GM19023 (cell line): ENCODE data around the gene KCTD8.
"Not testable (repeated sequence)": the region's sequence is repeated elsewhere in the genome, so short reads cannot be mapped to it uniquely, and the experiment has no call there.

Source experiments
- ATAC-seq: cut with Tn5 transposase; IDR thresholded peaks from one replicate; pipeline ENCODE4 v1.9.1; 2021; ENCODE audit warnings: mild to moderate bottlenecking, moderate library complexity; ENCODE audit not compliant: unreplicated experiment

The KCTD8 gene

GRCh38 chr4:44342800-44343199 is 105.8 kb downstream of the KCTD8 start:
- no peak for ATAC-seq

GRCh38 chr4:44326741-44327140 is 121.9 kb downstream of the KCTD8 start:
- no peak for ATAC-seq

- no peak for ATAC-seq
Measured at GRCh38 chr4:44320833-44321232, 127.8 kb downstream of the KCTD8 start.

- no peak for ATAC-seq
Measured at GRCh38 chr4:44319129-44319528, 129.5 kb downstream of the KCTD8 start.

- ATAC-seq: no peak
Measured at GRCh38 chr4:44313702-44314101, 134.9 kb downstream of the KCTD8 start.

- no peak for ATAC-seq
Measured at GRCh38 chr4:44287505-44287904, 161.1 kb downstream of the KCTD8 start.

- ATAC-seq: no peak
Measured at GRCh38 chr4:44279469-44279868, 169.1 kb downstream of the KCTD8 start.

GRCh38 chr4:44279066-44279465 is 169.5 kb downstream of the KCTD8 start:
- no peak for ATAC-seq

GRCh38 chr4:44257461-44257860 is 191.1 kb downstream of the KCTD8 start:
- no peak for ATAC-seq

GRCh38 chr4:44256414-44256813 is 192.2 kb downstream of the KCTD8 start:
- no peak for ATAC-seq

GRCh38 chr4:44237643-44238042 is 211.0 kb downstream of the KCTD8 start:
- ATAC-seq: no peak

- no peak for ATAC-seq
Measured at GRCh38 chr4:44235897-44236296, 212.7 kb downstream of the KCTD8 start.

GRCh38 chr4:44232262-44232661 is 216.3 kb downstream of the KCTD8 start:
- ATAC-seq: no peak

GRCh38 chr4:44231006-44231405 is 217.6 kb downstream of the KCTD8 start:
- ATAC-seq: no peak

GRCh38 chr4:44228326-44228725 is 220.3 kb downstream of the KCTD8 start:
- no peak for ATAC-seq

GRCh38 chr4:44221407-44221806 is 227.2 kb downstream of the KCTD8 start:
- no peak for ATAC-seq

- no peak for ATAC-seq
Measured at GRCh38 chr4:44210750-44211149, 237.9 kb downstream of the KCTD8 start.

GRCh38 chr4:44196796-44197195 is 251.8 kb downstream of the KCTD8 start:
- ATAC-seq: no peak

- no peak for ATAC-seq
Measured at GRCh38 chr4:44194365-44194764, 254.2 kb downstream of the KCTD8 start.

GRCh38 chr4:44186850-44187246 is 261.8 kb downstream of the KCTD8 start:
- ATAC-seq: no peak

- ATAC-seq: no peak
Measured at GRCh38 chr4:44186096-44186849, 262.3 kb downstream of the KCTD8 start.

- ATAC-seq: not testable (repeated sequence)
Measured at GRCh38 chr4:44181491-44182349, 266.9 kb downstream of the KCTD8 start.
